Thymus (tissue), 11 donors: Measurements from ENCODE around the gene RPL36. TPM values are rescaled to one million over a fixed set of nuclear protein-coding genes. Genes with fewer than 3 reads are reported as not detected.

Experiments used
- DNase-seq, 9 donors: peaks; one replicate each; pipeline ENCODE4 v3.0.0-alpha.2; 2013; ENCODE audit warnings: low spot score in 9 of 9, low read depth in 6 of 9, missing footprints in 1 of 9
- H3K27ac ChIP-seq, 2 donors: one replicate each; pipeline ENCODE4 v1.5.1; 2013; ENCODE audit warnings: control low read depth in 1 of 2, low read depth in 1 of 2, low read length in 1 of 2, mild to moderate bottlenecking in 1 of 2, moderate library complexity in 1 of 2
- H3K27me3 ChIP-seq, 2 donors: one replicate each; pipeline ENCODE4 v1.5.1; 2013; ENCODE audit warnings: low read length in 1 of 2; ENCODE audit not compliant: control insufficient read depth in 2 of 2, insufficient read depth in 1 of 2
- H3K36me3 ChIP-seq, 2 donors: one replicate each; pipeline ENCODE4 v1.5.1; 2013; ENCODE audit warnings: low read length in 1 of 2, mild to moderate bottlenecking in 1 of 2, moderate library complexity in 1 of 2; ENCODE audit not compliant: control insufficient read depth in 2 of 2, insufficient read depth in 2 of 2
- H3K4me1 ChIP-seq, 2 donors: one replicate each; pipeline ENCODE4 v1.5.1; 2013; ENCODE audit warnings: low read length in 2 of 2; ENCODE audit not compliant: control insufficient read depth in 2 of 2, insufficient read depth in 2 of 2
- H3K4me3 ChIP-seq, 2 donors: one replicate each; pipeline ENCODE4 v1.5.1; 2013; ENCODE audit warnings: low read length in 2 of 2, control low read depth in 1 of 2, mild to moderate bottlenecking in 1 of 2
- H3K9me3 ChIP-seq, 2 donors: one replicate each; pipeline ENCODE4 v1.5.1; 2013; ENCODE audit warnings: low read length in 1 of 2, mild to moderate bottlenecking in 1 of 2; ENCODE audit not compliant: control insufficient read depth in 2 of 2, insufficient read depth in 1 of 2
- WGBS: extraction: QIAGEN DNeasy Blood & Tissue Kit; methylation state at CpG from one replicate; pipeline ENCODE4 v1.1.7; 2013; 5-methylcytosine and 5-hydroxymethylcytosine counted together
- polyA plus RNA-seq: library from polyadenylated mRNA; stranded (reverse); fragments of 200-250 nt; gene quantifications from one replicate; pipeline ENCODE4 v1.2.3, GENCODE V29; 2013
- total RNA-seq: library from RNA; stranded (reverse); fragments of 120-200 nt; gene quantifications from one replicate; pipeline ENCODE4 v1.2.4, GENCODE V29; 2013
- donor health status: healthy.

RPL36 gene
- total and polyA plus RNA-seq, 2 donors = 1,127 to 1,924 TPM

GRCh38 chr19:5648464-5648863 is 41.6 kb upstream of the RPL36 start:
- H3K4me3 ChIP-seq = no peak overlapping the region
- no peaks in the 10 kb centered on the region for H3K27me3 ChIP-seq
- whole genome bisulfite sequencing = over 99% methylated on average over 11 of the region's 11 CpGs
- no peaks in the 10 kb centered on the region for H3K9me3 ChIP-seq
- H3K4me1 ChIP-seq = no peaks in the 10 kb centered on the region
- H3K36me3 ChIP-seq = peaks cover 79 to 91% of the 10 kb centered on the region in 2 donors
- no peak for DNase-seq
- H3K27ac ChIP-seq = no peak overlapping the region

- peak overlapping the region in 1 of 2 donors; percentile 18 for H3K27ac ChIP-seq
- H3K4me3 ChIP-seq = no peak overlapping the region
- H3K36me3 ChIP-seq = peaks cover 82 to 89% of the 10 kb centered on the region in 2 donors
- no peaks in the 10 kb centered on the region for H3K4me1 ChIP-seq
- no peaks in the 10 kb centered on the region for H3K27me3 ChIP-seq
- H3K9me3 ChIP-seq = no peaks in the 10 kb centered on the region
- no peak for DNase-seq
- over 99% methylated on average over 5 of the region's 5 CpGs for WGBS
These were observed 38.7 kb upstream of the RPL36 start for GRCh38 chr19:5651361-5651760.

- H3K4me3 ChIP-seq = no peak overlapping the region
- H3K9me3 ChIP-seq = no peaks in the 10 kb centered on the region
- H3K27me3 ChIP-seq = no peaks in the 10 kb centered on the region
- peaks cover 82 to 88% of the 10 kb centered on the region in 2 donors for H3K36me3 ChIP-seq
- 99% methylated on average over 10 of the region's 10 CpGs for WGBS
- DNase-seq = no peak
- no peaks in the 10 kb centered on the region for H3K4me1 ChIP-seq
- H3K27ac ChIP-seq = no peak overlapping the region
These were observed 37.8 kb upstream of the RPL36 start for GRCh38 chr19:5652261-5652660.

- no peak for DNase-seq
- WGBS = 98% methylated on average over 5 of the region's 5 CpGs
These were observed 35.2 kb upstream of the RPL36 start for GRCh38 chr19:5654931-5655330.

GRCh38 chr19:5655412-5655811 is 34.7 kb upstream of the RPL36 start:
- Histone ChIP-seq H3K36me3 (peaks cover 90 to 91% of the 10 kb centered on the region in 2 donors), H3K9me3 (no peaks in the 10 kb centered on the region), H3K4me3 (no peak overlapping the region), H3K4me1 (no peaks in the 10 kb centered on the region), H3K27ac (no peak overlapping the region), H3K27me3 (no peaks in the 10 kb centered on the region)
- WGBS = 89% methylated on average over 5 of the region's 5 CpGs
- DNase-seq = no peak

More at GRCh38 chr19:5654931-5655330, 35.2 kb upstream of the RPL36 start:
- H3K9me3 ChIP-seq = no peaks in the 10 kb centered on the region
- no peak overlapping the region for H3K27ac ChIP-seq
- H3K4me3 ChIP-seq = no peak overlapping the region
- H3K27me3 ChIP-seq = no peaks in the 10 kb centered on the region
- no peaks in the 10 kb centered on the region for H3K4me1 ChIP-seq
- peaks cover 90 to 91% of the 10 kb centered on the region in 2 donors for H3K36me3 ChIP-seq

GRCh38 chr19:5661483-5661882 is 28.6 kb upstream of the RPL36 start:
- no peaks in the 10 kb centered on the region for H3K9me3 ChIP-seq
- no peak for DNase-seq
- no peaks in the 10 kb centered on the region for H3K4me1 ChIP-seq
- 99% methylated on average over 42 of the region's 42 CpGs for WGBS
- H3K36me3 ChIP-seq = peaks cover 93 to 94% of the 10 kb centered on the region in 2 donors
- no peaks in the 10 kb centered on the region for H3K27me3 ChIP-seq
- no peak overlapping the region for H3K27ac ChIP-seq
- H3K4me3 ChIP-seq = no peak overlapping the region

GRCh38 chr19:5663904-5664303 is 26.2 kb upstream of the RPL36 start:
- Histone ChIP-seq H3K27me3 (no peaks in the 10 kb centered on the region), H3K36me3 (peaks cover 95 to 96% of the 10 kb centered on the region in 2 donors), H3K27ac (no peak overlapping the region), H3K4me3 (no peak overlapping the region), H3K9me3 (no peaks in the 10 kb centered on the region), H3K4me1 (no peaks in the 10 kb centered on the region)
- 99% methylated on average over 17 of the region's 17 CpGs for WGBS
- DNase-seq = no peak

GRCh38 chr19:5664515-5664914 is 25.6 kb upstream of the RPL36 start:
- 97% methylated on average over 2 of the region's 2 CpGs for WGBS
- DNase-seq = no peak
- H3K27ac ChIP-seq = peak overlapping the region in 1 of 2 donors; percentile 33
- H3K27me3 ChIP-seq = no peaks in the 10 kb centered on the region
- H3K4me1 ChIP-seq = no peaks in the 10 kb centered on the region
- H3K9me3 ChIP-seq = no peaks in the 10 kb centered on the region
- H3K4me3 ChIP-seq = no peak overlapping the region
- H3K36me3 ChIP-seq = peaks cover 96% of the 10 kb centered on the region in 2 donors

GRCh38 chr19:5665781-5666513 is 24.1 kb upstream of the RPL36 start:
- no peak overlapping the region for H3K4me3 ChIP-seq
- 91% methylated on average over 10 of the region's 10 CpGs for WGBS
- no peaks in the 10 kb centered on the region for H3K9me3 ChIP-seq
- H3K27me3 ChIP-seq = no peaks in the 10 kb centered on the region
- no peaks in the 10 kb centered on the region for H3K4me1 ChIP-seq
- no peak for DNase-seq
- peaks cover 86 to 94% of the 10 kb centered on the region in 2 donors for H3K36me3 ChIP-seq
- no peak overlapping the region for H3K27ac ChIP-seq
